Measurements from ENCODE around the gene SP140L. TPM values are rescaled to one million over a fixed set of nuclear protein-coding genes. Genes with fewer than 3 reads are reported as not detected.
"Not testable (repeated sequence)": the region's sequence is repeated elsewhere in the genome, so short reads cannot be mapped to it uniquely, and the experiment has no call there.

The SP140L gene
- total and polyA plus RNA-seq, 8 donors = 5.7 to 56.7 (median 15.8) TPM

GRCh38 chr2:230306474-230306873 lies 20.5 kb upstream of the SP140L start:
- H3K4me1 ChIP-seq = no peaks in the 10 kb centered on the region
- no peak overlapping the region for H3K4me3 ChIP-seq
- DNase-seq = no peak
- peaks cover 0 to 17% (median 15%) of the 10 kb centered on the region in 4 donors for H3K9me3 ChIP-seq
- no peaks in the 10 kb centered on the region for H3K27me3 ChIP-seq
- 54 to 95% (median 83%) methylated on average over 1 to 2 of the region's 2 CpGs for WGBS, 5 donors
- H3K36me3 ChIP-seq = no peaks in the 10 kb centered on the region
- intact Hi-C loops (cut with DNase I; ENCODE audit: low total_unique reads) = no loop called here
- no peak overlapping the region for H3K27ac ChIP-seq
- TF ChIP-seq POLR2AphosphoS5 (IDR thresholded peaks at IDR 0.05) (no peak), CTCF (IDR thresholded peaks at IDR 0.05) (no peak), POLR2A (IDR thresholded peaks at IDR 0.05) (no peak), EP300 (IDR thresholded peaks at IDR 0.05) (no peak)

- no peaks in the 10 kb centered on the region for H3K36me3 ChIP-seq
- 87 to 100% (median 98%) methylated on average over 2 of the region's 2 CpGs for WGBS, 5 donors
- H3K27ac ChIP-seq = no peak overlapping the region
- no peak overlapping the region for H3K4me3 ChIP-seq
- intact Hi-C loops (cut with DNase I; ENCODE audit: low total_unique reads) = no loop called here
- no peaks in the 10 kb centered on the region for H3K4me1 ChIP-seq
- no peak for TF ChIP-seq EP300 (IDR thresholded peaks at IDR 0.05)
- no peak for TF ChIP-seq POLR2A (IDR thresholded peaks at IDR 0.05)
- TF ChIP-seq CTCF (IDR thresholded peaks at IDR 0.05) = no peak
- TF ChIP-seq POLR2AphosphoS5 (IDR thresholded peaks at IDR 0.05) = no peak
- DNase-seq = no peak
- no peaks in the 10 kb centered on the region for H3K27me3 ChIP-seq
- H3K9me3 ChIP-seq = peaks cover 0 to 17% (median 11%) of the 10 kb centered on the region in 4 donors
These were observed 19.5 kb upstream of the SP140L start for GRCh38 chr2:230307485-230307884.

- Histone ChIP-seq H3K27me3 (no peaks in the 10 kb centered on the region), H3K4me1 (no peaks in the 10 kb centered on the region), H3K36me3 (no peaks in the 10 kb centered on the region), H3K4me3 (no peak overlapping the region), H3K9me3 (peaks cover 0 to 17% (median 9%) of the 10 kb centered on the region in 4 donors), H3K27ac (no peak overlapping the region)
- intact Hi-C loops (cut with DNase I; ENCODE audit: low total_unique reads) = no loop called here
- DNase-seq = no peak
- 85 to 92% (median 87%) methylated on average over 12 of the region's 12 CpGs for WGBS, 5 donors
- TF ChIP-seq CTCF (IDR thresholded peaks at IDR 0.05) = no peak
- TF ChIP-seq EP300 (IDR thresholded peaks at IDR 0.05) = no peak
- no peak for TF ChIP-seq POLR2A (IDR thresholded peaks at IDR 0.05)
- TF ChIP-seq POLR2AphosphoS5 (IDR thresholded peaks at IDR 0.05) = no peak
These were observed 18.5 kb upstream of the SP140L start for GRCh38 chr2:230308402-230309000.

DNA sequence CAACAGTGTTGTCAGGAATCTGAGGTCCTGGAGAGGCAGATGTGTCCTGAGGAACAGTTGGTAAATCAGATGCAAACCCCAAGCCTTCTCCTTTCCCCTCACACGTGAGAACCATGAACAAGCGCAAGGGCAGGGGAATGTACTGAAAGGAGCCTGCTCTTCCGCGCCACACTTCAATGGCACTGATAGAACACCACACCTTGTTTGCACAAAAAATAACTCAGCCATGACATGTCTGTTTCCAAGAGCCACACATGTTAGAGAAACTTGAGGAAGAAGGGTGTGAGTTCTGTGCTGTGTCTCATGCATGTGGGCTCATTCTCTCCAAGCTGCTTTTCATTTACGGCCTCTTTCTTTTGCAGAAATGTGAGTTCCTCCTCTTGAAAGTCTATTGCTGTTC lies 16.2 kb upstream of the SP140L start:
- H3K27ac ChIP-seq; H3K27me3 ChIP-seq; intact Hi-C loops (cut with DNase I; ENCODE audit: low total_unique reads); H3K4me1 ChIP-seq; H3K9me3 ChIP-seq; DNase-seq; H3K36me3 ChIP-seq; H3K4me3 ChIP-seq: not testable (repeated sequence)
- 84 to 100% (median 94%) methylated on average over 1 of the region's 5 CpGs; no CpG with 5 or more reads in 2 of the 5 donors for WGBS, 5 donors

GRCh38 chr2:230311634-230312033 lies 15.4 kb upstream of the SP140L start:
- intact Hi-C loops (cut with DNase I; ENCODE audit: low total_unique reads); H3K36me3 ChIP-seq; H3K4me3 ChIP-seq; H3K9me3 ChIP-seq; H3K4me1 ChIP-seq; H3K27ac ChIP-seq; DNase-seq; H3K27me3 ChIP-seq: not testable (repeated sequence)
- 64 to 85% (median 67%) methylated on average over 1 of the region's 1 CpG for WGBS, 5 donors
